Adrenal gland (tissue), 5 donors: Measurements from ENCODE around the gene CDH6.

Experiments used
- CTCF ChIP-seq, 6 experiments: fragments of 450-650 bp in 4 of 6; fragments of 200-600 bp in 2 of 6; sonication (generic) in 1 of 6; IDR thresholded peaks; 1 replicate in 5 of 6; 2 replicates in 1 of 6; pipeline versions ENCODE4 v1.5.1 to v1.8.0; 2016 to 2021; ENCODE audit warnings: antibody characterized with exemption in 6 of 6, mild to moderate bottlenecking in 2 of 6, moderate library complexity in 1 of 6
- POLR2A ChIP-seq, 2 donors: fragments of 450-650 bp; IDR thresholded peaks; one replicate each; pipeline ENCODE4 v1.6.1; 2017; ENCODE audit warnings: antibody characterized with exemption in 2 of 2, mild to moderate bottlenecking in 2 of 2, moderate library complexity in 1 of 2
- donor health status: DM: no; HTN: no; CAD: no.

- TF ChIP-seq CTCF (IDR thresholded peaks at IDR 0.05) (no peak), POLR2A (IDR thresholded peaks at IDR 0.05) (no peak)
Observed at GRCh38 chr5:31366941-31367340, 173.5 kb downstream of the CDH6 start.
